ENCODE data around the gene AGAP1.
"Not testable (repeated sequence)": the region's sequence is repeated elsewhere in the genome, so short reads cannot be mapped to it uniquely, and the experiment has no call there.

AGAP1 gene

GRCh38 chr2:236090027-236090382 is 596.2 kb downstream of the AGAP1 start:
- in situ Hi-C loops (cut with HindIII; ENCODE audit: low sequenced_read_pairs), result no loop called here

GRCh38 chr2:236090826-236091225 is 597.0 kb downstream of the AGAP1 start:
- in situ Hi-C loops (cut with HindIII; ENCODE audit: low sequenced_read_pairs), result not testable (repeated sequence)

- in situ Hi-C loops (cut with HindIII; ENCODE audit: low sequenced_read_pairs), result no loop called here
Observed at GRCh38 chr2:236092714-236093113, 598.9 kb downstream of the AGAP1 start.

GRCh38 chr2:236093134-236093533 is 599.3 kb downstream of the AGAP1 start:
- in situ Hi-C loops (cut with HindIII; ENCODE audit: low sequenced_read_pairs), result no loop called here

- in situ Hi-C loops (cut with HindIII; ENCODE audit: low sequenced_read_pairs), result no loop called here
Observed at GRCh38 chr2:236095504-236095903, 601.7 kb downstream of the AGAP1 start.

GRCh38 chr2:236101311-236101950 is 607.6 kb downstream of the AGAP1 start:
- in situ Hi-C loops (cut with HindIII; ENCODE audit: low sequenced_read_pairs), result no loop called here

- in situ Hi-C loops (cut with HindIII; ENCODE audit: low sequenced_read_pairs), result no loop called here
Observed at GRCh38 chr2:236102971-236103370, 609.1 kb downstream of the AGAP1 start.

- in situ Hi-C loops (cut with HindIII; ENCODE audit: low sequenced_read_pairs), result no loop called here
Observed at GRCh38 chr2:236103981-236104380, 610.1 kb downstream of the AGAP1 start.

GRCh38 chr2:236105955-236106607 is 612.2 kb downstream of the AGAP1 start:
- in situ Hi-C loops (cut with HindIII; ENCODE audit: low sequenced_read_pairs), result no loop called here

- in situ Hi-C loops (cut with HindIII; ENCODE audit: low sequenced_read_pairs), result no loop called here
Observed at GRCh38 chr2:236106761-236107160, 612.9 kb downstream of the AGAP1 start.

- in situ Hi-C loops (cut with HindIII; ENCODE audit: low sequenced_read_pairs), result no loop called here
Observed at GRCh38 chr2:236107536-236107935, 613.7 kb downstream of the AGAP1 start.

- in situ Hi-C loops (cut with HindIII; ENCODE audit: low sequenced_read_pairs), result no loop called here
Observed at GRCh38 chr2:236107942-236108625, 614.2 kb downstream of the AGAP1 start.

- in situ Hi-C loops (cut with HindIII; ENCODE audit: low sequenced_read_pairs), result no loop called here
Observed at GRCh38 chr2:236109061-236109460, 615.2 kb downstream of the AGAP1 start.

- in situ Hi-C loops (cut with HindIII; ENCODE audit: low sequenced_read_pairs), result no loop called here
Observed at GRCh38 chr2:236109473-236109872, 615.6 kb downstream of the AGAP1 start.

GRCh38 chr2:236112466-236112865 is 618.6 kb downstream of the AGAP1 start:
- in situ Hi-C loops (cut with HindIII; ENCODE audit: low sequenced_read_pairs), result no loop called here

GRCh38 chr2:236113425-236113824 is 619.6 kb downstream of the AGAP1 start:
- in situ Hi-C loops (cut with HindIII; ENCODE audit: low sequenced_read_pairs), result no loop called here

GRCh38 chr2:236113948-236114347 is 620.1 kb downstream of the AGAP1 start:
- in situ Hi-C loops (cut with HindIII; ENCODE audit: low sequenced_read_pairs), result no loop called here

GRCh38 chr2:236114959-236115358 is 621.1 kb downstream of the AGAP1 start:
- in situ Hi-C loops (cut with HindIII; ENCODE audit: low sequenced_read_pairs), result no loop called here

GRCh38 chr2:236117401-236117800 is 623.6 kb downstream of the AGAP1 start:
- in situ Hi-C loops (cut with HindIII; ENCODE audit: low sequenced_read_pairs), result no loop called here

GRCh38 chr2:236117861-236118269 is 624.0 kb downstream of the AGAP1 start:
- in situ Hi-C loops (cut with HindIII; ENCODE audit: low sequenced_read_pairs), result no loop called here

- in situ Hi-C loops (cut with HindIII; ENCODE audit: low sequenced_read_pairs), result no loop called here
Observed at GRCh38 chr2:236119003-236119402, 625.2 kb downstream of the AGAP1 start.

GRCh38 chr2:236119476-236119875 is 625.6 kb downstream of the AGAP1 start:
- in situ Hi-C loops (cut with HindIII; ENCODE audit: low sequenced_read_pairs), result no loop called here

Measured in DLD1 (cell line).